NCI-H748 treated with DMSO at 0.1 percent for 48 hours (cell line): ENCODE data around the gene S100P.
"Not testable (repeated sequence)": the region's sequence is repeated elsewhere in the genome, so short reads cannot be mapped to it uniquely, and the experiment has no call there.

Source experiments
- DNase-seq: peaks from one replicate; lab custom pipeline; 2025; lab: John Stamatoyannopoulos, UW

Gene S100P

DNA sequence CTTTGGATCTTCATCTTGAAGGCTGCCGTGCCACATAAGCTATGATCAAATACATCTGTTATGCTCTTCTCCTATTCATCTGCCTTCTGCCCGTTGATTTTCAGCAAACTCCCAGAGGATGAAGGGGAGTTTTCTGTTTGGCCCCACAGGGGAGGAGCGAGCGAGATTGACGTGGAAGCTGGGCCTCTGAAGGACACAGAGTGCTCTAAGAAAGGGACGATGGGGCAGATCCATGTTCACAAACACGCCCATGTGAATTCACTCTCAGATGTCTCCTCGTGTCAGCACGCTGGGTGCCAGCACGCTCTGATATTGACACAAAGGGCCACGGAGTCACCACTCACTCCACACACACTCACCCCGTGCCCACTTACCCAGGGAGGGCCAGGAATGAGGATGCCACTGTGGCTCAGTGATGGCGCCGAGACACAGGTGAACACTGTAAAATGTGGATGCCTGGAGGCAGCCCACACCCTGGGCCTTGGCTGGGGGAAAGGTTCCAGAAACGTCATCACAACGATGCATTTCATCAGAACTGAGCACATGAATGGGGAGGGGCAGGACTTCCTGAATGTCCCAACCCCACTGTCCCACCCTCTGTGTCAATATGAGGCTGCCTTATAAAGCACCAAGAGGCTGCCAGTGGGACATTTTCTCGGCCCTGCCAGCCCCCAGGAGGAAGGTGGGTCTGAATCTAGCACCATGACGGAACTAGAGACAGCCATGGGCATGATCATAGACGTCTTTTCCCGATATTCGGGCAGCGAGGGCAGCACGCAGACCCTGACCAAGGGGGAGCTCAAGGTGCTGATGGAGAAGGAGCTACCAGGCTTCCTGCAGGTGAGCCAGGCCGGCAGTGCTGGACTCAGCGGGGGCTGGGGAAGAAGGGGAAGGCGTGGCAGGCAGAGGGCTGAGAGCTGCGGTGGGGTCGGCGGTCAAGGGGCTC is at the start of gene S100P:
Gene S100P, plus strand, starts transcription at position 648 of the 946 bp plus-strand sequence. Its CDS starts 55 bp downstream, at position 703.
- no peak for DNase-seq

DNA sequence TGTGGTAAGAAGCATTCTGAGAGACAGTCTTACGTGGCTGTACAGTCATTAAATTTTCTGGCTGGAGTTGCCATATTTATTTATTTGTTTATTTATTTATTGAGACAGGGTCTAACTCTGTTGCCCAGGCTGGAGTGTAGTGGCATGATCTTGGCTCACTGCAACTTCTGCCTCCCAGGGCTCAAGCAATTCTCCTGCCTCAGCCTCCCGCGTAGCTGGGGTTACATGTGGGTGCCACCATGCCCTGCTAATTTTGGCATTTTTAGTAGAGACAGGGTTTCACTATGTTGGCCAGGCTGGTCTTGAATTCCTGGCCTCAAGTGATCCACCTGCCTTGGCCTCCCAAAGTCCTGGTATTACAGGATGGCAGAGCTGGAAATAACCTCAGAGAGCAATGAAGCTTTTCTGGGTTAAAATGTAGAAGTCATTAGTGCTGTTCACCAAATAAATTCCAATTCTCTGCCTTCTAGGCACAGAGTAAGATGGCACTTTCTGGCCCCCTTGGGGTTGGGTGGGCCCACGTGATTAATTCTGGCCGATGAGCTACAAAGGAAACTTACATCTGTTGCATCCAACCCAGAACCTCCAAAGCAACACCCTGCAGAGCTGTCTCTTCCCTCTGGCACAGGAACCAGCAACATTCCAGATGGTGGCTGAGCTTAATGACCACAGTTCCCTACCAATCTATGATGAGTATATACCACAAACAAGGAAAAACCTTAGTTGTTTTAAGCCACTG is 48.7 kb upstream of the S100P start:
- no peak for DNase-seq

DNA sequence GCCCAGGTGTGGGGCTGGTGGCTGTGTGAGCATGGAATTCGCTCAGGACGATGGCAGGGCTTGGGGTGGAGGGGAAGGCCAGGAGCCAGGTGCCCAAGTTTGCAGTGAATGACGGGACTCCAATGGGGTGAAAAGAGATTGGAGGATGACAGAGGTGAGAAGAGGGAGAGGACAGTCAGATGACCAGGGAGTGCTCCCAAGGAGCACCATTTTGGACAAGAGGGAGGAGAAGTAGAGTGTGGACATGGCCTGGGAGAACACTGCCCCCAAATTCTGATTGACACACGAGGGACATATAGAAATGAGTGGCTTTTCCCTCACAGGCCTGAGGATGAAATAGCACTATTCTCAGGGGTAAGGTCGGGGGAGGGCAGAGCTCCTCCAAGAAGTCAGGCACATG is 46.5 kb upstream of the S100P start:
- no peak for DNase-seq

DNA sequence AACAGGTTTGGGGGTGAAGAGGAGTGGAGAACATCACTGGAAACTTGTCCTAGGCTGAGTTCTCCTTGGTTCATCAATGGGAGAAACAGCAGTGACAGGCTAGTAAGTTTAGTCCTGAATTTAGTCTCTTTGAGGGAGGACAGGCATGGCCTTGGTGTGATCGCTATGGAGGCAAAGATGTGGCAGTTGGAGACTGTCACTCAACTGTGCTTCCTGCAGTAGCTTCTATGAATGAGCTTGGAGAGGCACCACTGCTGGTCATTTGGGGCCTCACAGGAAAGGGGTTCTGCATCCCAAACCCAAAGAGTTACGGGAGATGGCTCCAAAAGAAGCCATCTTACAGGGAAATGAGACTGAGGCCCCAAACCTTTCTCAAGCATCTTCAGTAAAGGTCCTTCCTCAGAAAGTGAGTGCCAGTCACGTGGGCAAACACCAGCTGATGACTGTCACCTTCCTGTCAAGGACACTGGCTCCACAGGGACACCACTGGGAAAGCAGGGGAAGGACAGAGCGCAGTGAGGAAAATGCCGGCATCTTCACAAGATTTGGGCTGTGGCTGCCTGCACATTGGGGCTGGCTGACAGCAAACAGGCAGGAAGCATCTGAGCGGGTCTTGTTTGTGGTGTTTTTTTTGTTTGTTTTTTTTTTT is 46.0 kb upstream of the S100P start:
- DNase-seq = no peak

DNA sequence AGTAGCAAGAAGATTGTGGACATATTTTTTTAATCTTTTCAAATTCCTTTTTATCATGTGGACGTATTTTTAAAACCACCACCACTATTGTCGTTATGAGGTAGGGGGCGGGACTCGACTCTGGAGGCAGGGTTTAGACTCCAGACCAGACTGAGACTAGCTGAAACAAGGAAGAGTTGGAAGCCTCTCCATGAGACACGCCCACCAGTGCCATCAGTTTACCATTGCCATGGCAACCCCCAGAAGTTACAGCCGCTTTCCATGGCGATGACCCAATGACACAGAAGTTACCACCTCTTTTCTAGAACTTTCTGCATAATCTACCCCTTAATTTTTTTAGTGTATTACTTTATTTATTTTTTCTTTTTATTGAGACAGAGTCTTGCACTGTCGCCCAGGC is 44.5 kb upstream of the S100P start:
- DNase-seq = no peak

DNA sequence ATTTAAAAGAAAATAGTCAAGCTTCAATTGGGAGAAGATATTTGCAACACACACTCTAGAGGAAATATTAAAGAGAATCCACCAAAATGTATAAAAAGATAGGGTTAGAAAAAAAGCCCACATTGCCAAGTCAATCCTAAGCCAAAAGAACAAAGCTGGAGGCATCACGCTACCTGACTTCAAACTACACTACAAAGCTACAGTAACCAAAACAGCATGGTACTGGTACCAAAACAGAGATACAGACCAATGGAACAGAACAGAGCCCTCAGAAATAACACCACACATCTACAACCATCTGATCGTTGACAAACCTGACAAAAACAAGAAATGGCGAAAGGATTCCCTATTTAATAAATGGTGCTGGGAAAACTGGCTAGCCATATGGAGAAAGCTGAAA is 39.5 kb upstream of the S100P start:
- DNase-seq = not testable (repeated sequence)

DNA sequence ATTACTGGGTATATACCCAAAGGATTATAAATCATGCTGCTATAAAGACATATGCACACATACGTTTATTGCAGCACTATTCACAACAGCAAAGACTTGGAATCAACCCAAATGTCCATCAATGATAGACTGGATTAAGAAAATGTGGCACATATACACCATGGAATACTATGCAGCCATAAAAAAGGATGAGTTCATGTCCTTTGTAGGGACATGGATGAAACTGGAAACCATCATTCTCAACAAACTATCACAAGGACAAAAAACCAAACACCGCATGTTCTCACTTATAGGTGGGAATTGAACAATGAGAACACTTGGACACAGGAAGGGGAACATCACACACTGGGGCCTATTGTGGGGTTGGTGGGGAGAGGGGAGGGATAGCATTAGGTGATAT is 38.4 kb upstream of the S100P start:
- DNase-seq = not testable (repeated sequence)

DNA sequence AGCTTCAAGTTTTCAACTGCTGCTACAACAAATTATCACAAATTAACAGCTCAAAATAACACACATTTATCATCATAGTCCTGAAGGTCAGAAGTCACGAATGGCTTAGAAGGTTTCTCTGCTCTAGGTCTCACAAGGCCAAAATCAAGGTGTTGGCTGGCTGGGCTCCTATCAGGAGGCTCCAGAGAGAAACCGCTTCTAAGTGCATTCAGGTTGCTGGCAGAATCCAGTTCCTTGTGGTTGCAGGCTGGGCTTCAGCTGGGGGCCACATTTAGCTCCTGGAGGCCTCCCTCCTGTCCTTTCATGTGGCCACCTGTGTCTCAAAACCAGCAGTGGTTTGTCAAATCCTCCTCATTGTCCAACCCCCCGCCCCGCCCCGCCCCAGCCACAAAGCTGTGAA is 37.8 kb upstream of the S100P start:
- DNase-seq = no peak

DNA sequence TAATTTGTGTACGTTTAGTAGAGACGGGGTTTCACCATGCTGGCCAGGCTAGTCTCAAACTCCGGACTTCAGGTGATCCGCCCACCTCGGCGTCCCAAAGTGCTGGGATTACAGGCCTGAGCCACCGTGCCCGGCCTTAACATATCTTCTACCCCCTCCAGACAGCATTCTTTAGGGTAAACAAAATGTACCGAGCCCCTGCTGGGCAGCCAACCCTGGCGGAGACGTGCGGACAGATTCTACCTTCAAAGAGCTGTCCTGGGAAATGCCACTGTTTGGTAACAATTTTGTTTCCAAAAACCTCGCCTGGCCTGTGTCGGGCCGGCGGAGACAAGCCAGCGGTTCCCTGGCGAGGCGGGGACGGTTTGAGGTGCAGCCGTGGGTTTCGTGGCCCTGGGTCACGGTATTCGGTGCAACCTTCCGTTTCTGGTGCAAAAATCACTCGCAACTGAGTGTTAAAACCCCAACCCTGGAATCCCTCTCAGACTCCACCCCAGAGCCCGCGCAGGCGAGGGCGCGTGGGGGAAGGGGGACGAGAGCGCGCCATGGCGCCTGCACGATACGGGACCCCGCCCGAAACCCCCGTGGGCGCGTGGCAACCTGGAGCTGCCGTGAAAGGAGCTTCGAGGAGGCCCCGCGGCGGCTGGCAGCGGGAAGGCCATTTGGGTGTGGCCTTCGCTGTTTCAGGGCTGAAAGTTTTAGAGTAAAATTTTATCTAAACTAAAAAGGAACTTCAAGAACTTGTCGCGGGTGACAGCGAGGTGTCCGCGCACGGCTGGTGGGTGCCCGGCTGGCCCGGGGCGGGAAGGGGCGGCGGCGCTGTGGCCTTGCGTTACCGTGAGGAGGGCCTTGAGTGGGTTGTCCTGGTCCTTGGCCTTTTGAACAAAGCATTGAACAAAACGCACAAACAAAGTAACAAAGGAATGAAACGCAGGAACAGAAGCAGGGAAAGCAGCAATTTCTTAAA is 36.2 kb upstream of the S100P start:
- DNase-seq = no peak

DNA sequence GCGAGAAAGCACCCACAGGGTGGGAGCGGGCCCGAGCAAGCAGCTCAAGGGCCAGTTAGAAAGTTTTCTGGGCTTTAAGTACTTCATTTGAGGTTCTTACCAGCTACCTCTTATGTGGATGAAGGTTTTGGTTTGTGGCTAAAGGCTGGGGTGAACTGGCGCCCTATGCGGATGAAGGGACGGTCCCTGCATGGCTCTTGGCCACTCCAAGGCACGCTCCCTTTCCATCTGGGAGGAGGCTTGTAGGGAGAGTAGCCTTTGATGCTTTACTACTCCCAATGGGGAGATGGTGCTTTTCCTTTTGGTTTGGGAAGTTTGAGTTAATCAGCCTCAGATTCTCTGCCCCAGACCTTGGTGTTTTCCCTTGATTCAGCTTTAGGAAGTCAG is 35.5 kb upstream of the S100P start:
- no peak for DNase-seq

DNA sequence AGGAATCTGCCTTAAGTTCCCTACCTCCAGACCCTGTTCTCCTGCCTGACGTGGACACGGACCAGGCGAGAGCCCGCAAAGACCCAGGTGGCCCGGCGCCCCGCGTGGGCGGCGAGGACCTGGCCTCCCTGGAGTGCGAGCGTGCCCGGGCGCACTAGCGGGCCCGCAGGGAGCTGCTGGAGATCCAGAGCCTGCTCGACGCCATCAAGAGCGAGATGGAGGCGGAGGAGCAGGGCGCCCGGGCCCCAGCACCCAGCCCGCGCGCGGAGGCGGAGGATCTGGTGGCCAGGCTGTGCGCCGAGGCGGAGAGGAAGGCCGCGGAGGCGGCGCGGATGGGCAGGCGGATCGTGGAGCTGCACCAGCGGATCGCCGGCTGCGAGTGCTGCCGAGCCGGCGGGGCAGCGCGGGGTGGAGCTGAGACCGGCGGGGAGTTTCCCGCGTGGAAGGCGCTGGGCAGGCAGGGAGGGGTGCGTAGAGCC is 35.0 kb upstream of the S100P start:
- DNase-seq = no peak

DNA sequence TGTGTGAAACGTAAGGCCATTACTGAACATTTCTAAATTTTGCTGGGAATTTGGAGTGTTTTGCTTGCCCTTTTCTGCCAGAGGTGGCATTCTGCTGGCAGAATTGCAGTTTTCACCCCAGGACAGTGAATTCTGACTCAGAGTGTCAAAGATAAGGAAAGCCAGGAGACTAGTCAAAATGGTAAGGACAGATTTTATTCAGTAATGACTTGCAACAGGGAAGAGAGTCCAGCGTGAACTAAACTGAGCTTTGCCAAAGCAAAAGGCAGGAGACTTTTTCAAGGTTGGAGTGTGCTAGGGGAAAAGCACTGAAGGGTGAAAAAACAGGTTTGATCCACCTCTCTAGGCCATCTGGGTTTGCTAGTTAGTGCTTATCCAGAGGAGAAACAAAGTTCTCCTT is 33.8 kb upstream of the S100P start:
- DNase-seq = no peak

DNA sequence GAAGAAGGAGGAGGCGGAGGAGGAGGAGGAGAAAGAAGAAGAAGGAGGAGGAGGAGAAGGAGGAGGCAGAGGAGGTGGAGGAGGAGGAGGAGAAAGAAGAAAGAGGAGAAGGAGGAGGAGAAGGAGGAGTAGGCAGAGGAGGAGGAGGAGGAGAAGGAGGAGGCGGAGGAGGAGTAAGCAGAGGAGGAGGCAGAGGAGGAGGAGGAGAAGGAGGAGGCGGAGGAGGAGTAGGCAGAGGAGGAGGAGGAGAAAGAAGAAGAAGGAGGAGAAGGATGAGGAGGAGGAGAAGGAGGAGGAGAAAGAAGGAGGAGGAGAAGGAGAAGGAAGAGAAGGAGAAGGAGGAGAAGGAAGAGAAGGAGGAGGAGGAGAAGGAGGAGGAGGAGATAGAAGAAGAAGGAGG is 33.2 kb upstream of the S100P start:
- DNase-seq = no peak

DNA sequence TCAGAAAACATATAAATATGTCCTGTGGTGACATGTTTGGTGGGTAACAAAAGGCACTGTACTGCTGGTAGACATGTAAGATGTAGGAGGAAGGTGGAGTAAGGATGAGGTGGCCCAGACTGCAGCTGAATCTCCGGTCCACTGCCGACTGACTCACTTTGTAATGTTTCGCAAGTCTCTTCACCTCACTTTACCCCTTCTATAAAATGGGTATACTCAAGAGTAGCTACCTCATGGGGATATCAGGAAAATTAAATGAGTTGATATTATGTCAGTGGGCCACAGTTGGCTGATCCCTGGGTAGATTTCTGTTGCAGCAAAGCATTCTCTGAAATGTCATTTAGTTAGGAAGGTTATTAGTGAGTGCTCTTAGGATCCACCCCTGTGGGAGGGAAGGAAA is 31.1 kb upstream of the S100P start:
- no peak for DNase-seq

DNA sequence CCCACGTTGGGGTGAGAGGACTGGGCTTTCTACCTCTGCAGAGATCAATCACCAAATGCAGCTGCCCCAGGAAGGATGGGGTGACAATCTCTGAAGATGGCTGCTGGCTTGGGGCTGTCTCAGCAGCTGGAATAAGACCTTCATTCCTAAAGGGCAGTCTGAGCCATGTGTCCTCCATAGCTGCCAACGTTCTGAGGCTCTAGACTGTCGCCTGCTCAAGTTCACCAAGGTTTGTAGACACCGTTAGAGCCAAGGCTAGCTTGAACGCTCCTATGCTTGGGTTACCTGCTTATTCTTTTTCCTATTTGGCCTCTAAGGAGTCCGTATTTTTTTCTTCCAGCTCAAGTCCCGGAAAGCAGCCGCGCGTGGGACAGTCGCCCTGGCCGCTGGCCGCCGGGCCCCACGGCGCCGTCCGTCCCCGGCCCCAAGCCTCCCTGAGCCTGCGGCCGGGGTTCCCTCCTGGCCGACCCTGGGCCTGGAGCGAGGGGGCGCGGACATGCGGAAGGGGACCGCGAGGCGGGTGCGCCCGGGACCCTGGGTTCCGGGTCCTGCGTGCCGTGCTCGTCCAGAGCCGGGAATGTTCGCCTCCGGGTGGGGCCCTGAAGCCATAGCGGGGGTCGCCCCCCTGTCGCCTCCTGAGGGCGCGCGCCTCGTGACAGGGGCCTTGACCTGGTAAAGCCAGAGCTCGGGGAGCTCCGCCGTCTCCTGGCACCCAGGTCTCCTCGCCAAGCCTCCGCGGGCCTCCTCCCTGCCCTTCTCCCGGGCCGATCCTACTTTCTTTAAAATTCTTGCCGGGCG is 29.9 kb upstream of the S100P start:
- no peak for DNase-seq

DNA sequence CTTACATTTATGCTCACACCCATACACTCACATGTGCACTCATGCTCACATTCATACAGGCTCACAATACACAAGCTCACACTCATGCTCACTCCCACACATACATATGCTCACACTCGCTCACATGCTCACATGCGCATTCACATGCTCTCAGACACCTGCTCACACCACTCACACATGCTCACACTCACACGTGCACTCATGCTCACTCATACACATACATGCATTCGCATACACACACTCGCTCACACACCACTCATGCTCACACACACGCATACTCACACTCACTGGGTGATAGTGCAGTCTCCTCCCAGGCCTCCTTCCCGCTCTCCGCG is 28.4 kb upstream of the S100P start:
- DNase-seq = no peak

DNA sequence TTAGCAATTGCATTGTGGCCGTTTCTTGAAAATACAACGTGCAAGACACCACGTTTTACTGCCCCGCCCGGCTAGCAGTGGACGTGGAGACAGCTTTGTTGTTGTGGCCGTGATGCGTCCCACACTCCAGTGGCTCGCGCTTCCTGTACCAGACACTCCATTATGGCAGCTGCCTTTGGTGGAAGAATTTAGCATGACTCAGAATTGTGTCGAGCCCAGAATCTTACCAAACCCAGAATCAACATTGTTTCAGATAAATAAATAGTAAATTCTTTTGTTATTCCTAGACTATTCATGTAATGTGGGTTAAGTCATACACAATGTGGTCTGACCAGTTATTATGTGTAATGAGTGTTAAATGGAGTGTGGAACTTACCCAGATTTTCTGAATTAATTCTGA is 25.3 kb upstream of the S100P start:
- peak; percentile 15 for DNase-seq

DNA sequence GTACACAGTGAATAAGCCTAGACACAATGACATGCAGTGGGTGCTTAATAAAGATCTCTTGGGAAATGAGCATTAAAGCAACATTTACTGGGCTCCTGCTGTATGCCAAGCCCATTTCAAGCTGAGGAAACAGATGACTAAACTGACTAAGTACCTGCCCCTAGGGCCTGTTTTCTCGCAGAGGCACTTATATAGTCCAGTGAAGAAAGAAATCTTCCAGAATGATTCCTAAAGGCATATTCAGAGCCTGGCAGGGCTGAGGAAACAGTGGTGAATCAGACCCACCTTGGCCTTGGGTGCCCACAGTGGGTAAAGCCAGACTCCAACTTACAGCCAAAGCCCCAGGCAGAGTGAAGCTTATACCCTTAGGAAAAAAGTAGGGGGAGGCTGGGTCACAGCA is 22.0 kb upstream of the S100P start:
- no peak for DNase-seq

DNA sequence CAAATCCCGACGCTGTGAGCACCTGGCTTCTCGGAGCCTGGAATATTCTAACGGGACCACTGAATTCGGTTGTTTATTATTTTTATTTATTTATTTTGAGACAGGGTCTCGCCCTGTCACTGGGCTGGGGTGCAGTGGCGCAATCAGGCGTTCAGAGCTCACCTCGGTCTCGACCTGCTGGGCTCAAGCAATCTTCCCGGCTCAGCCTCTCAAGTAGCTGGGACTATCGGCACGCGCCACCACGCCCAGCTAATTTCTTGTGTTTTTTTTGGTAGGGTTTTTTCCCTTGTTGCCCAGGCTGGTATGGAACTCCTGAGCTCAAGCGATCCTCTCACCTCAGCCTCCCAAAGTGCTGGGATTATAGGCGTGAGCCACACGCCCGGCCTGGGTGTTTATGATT is 21.5 kb upstream of the S100P start:
- no peak for DNase-seq

DNA sequence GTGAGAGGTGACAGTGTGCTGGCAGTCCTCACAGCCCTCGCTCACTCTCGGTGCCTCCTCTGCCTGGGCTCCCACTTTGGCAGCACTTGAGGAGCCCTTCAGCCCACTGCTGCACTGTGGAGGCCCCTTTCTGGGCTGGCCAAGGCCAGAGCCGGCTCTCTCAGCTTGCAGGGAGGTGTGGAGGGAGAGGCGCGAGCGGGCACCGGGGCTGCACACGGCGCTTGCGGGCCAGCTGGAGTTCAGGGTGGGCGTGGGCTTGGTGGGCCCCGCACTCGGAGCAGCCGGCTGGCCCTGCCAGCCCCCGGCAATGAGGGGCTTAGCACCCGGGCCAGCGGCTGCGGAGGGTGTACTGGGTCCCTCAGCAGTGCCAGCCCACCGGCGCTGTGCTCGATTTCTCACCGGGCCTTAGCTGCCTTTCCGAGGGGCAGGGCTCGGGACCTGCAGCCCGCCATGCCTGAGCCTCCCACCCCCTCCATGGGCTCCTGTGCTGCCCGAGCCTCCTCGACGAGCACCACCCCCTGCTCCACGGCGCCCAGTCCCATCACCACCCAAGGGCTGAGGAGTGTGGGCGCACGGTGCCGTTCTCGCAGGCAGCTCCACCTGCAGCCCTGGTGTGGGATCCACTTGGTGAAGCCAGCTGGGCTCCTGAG is 21.0 kb upstream of the S100P start:
- DNase-seq = not testable (repeated sequence)
